HepG2 (cell line): ENCODE measurements around the gene PLD1. TPM values are rescaled to one million over a fixed set of nuclear protein-coding genes. Genes with fewer than 3 reads are reported as not detected.

ENCODE experiments used
- ATAC-seq: fragments of 200-7000 bp; cut with Tn5 transposase; 3 replicates; pipeline ENCODE4 v1.9.1; 2020; ENCODE audit warnings: mild to moderate bottlenecking, moderate library complexity
- BruUV-seq: library from RNA; stranded (reverse); fragments of 400-500 nt; replicated peaks from 2 replicates; lab custom pipeline; 2021; lab: Mats Ljungman, UMichigan
- CTCF ChIA-PET: fragments of 300-600 bp; formaldehyde crosslinking; extraction: SDS; loops from one replicate; lab custom pipeline; 2021; ENCODE audit warnings: low total read pairs, inconsistent platforms, low intra/inter-chr PET ratio; lab: Yijun Ruan, JAX
- POLR2A ChIA-PET: fragments of 350-600 bp; sonication (Branson Sonifier 250); formaldehyde crosslinking; loops from one replicate; lab custom pipeline; 2020; ENCODE audit warnings: antibody characterized with exemption, inconsistent platforms; lab: Yijun Ruan, JAX
- DNase-seq: peaks from one replicate; pipeline ENCODE4 v3.0.0-alpha.2; 2015; ENCODE audit warnings: low spot score
- FAIRE-seq: peaks from 3 replicates; lab custom pipeline; 2011; peaks lifted over from hg19 to GRCh38; lab: Jason Lieb, UNC
- H2AFZ ChIP-seq: one replicate; pipeline ENCODE4 v1.6.1; 2011; ENCODE audit warnings: low read length, inconsistent platforms
- H3K27ac ChIP-seq: fragments of 300-600 bp; 3 replicates; pipeline ENCODE4 v1.8.0; 2011; ENCODE audit warnings: mixed run types, mild to moderate bottlenecking, mixed read lengths, low read length, inconsistent platforms; ENCODE audit not compliant: insufficient read depth; ENCODE audit errors: extremely low read length
- H3K27me3 ChIP-seq, 2 experiments: fragments of 200-600 bp in 1 of 2; 2 replicates in 1 of 2; 3 replicates in 1 of 2; pipeline versions ENCODE4 v1.6.0 to v1.8.0; 2011; ENCODE audit warnings: low read length in 2 of 2, mild to moderate bottlenecking in 2 of 2, moderate library complexity in 2 of 2, inconsistent platforms in 1 of 2; ENCODE audit not compliant: insufficient read depth in 2 of 2, control insufficient read depth in 1 of 2
- H3K36me3 ChIP-seq, 2 experiments: fragments of 200-600 bp in 1 of 2; replicated peaks in 1 of 2; 2 replicates in 1 of 2; 3 replicates in 1 of 2; pipeline versions ENCODE4 v1.5.1 to v1.8.0; 2011; ENCODE audit warnings: low read length in 2 of 2, inconsistent platforms in 1 of 2; ENCODE audit not compliant: insufficient read depth in 2 of 2, control insufficient read depth in 1 of 2
- H3K4me1 ChIP-seq: 2 replicates; pipeline ENCODE4 v1.5.1; 2012; ENCODE audit warnings: low read length, inconsistent platforms; ENCODE audit not compliant: insufficient read depth
- H3K4me2 ChIP-seq: 2 replicates; pipeline ENCODE4 v1.6.0; 2011; ENCODE audit warnings: low read depth, low read length, inconsistent platforms
- H3K4me3 ChIP-seq, 3 experiments: fragments of 200-600 bp in 1 of 3; sonication (generic), shearing (Covaris generic) in 1 of 3; replicated peaks in 1 of 3; 2 replicates each; pipeline ENCODE4 v1.5.1; 2011 to 2016; ENCODE audit warnings: low read length in 3 of 3, inconsistent platforms in 2 of 3, low read depth in 2 of 3, mild to moderate bottlenecking in 2 of 3, control low read depth in 1 of 3, mixed read lengths in 1 of 3; ENCODE audit not compliant: insufficient read depth in 1 of 3
- H3K79me2 ChIP-seq: one replicate; pipeline ENCODE4 v1.6.1; 2011; ENCODE audit warnings: low read length, inconsistent platforms; ENCODE audit not compliant: insufficient read depth
- H3K9ac ChIP-seq: 2 replicates; pipeline ENCODE4 v1.6.0; 2011; ENCODE audit warnings: mild to moderate bottlenecking, low read depth, low read length, inconsistent platforms; ENCODE audit not compliant: insufficient read depth
- H3K9me3 ChIP-seq: 2 replicates; pipeline ENCODE4 v1.5.1; 2012; ENCODE audit warnings: mild to moderate bottlenecking, low read length
- H4K20me1 ChIP-seq: 2 replicates; pipeline ENCODE4 v1.6.0; 2011; ENCODE audit warnings: inconsistent platforms, mild to moderate bottlenecking, low read length, moderate library complexity; ENCODE audit not compliant: insufficient read depth
- DNMT1 ChIP-seq: sonication (generic); formaldehyde crosslinking; IDR thresholded peaks from 2 replicates; pipeline ENCODE4 v1.5.1; 2020; ENCODE audit warnings: mild to moderate bottlenecking, missing genetic modification reagents
- GPN1 ChIP-seq: sonication (generic); formaldehyde crosslinking; IDR thresholded peaks from 2 replicates; pipeline ENCODE4 v1.5.1; 2020; ENCODE audit warnings: missing genetic modification reagents, borderline replicate concordance
- HDAC1 ChIP-seq: sonication (generic); formaldehyde crosslinking; IDR thresholded peaks from 2 replicates; pipeline ENCODE4 v1.5.1; 2020; ENCODE audit warnings: mild to moderate bottlenecking, missing genetic modification reagents
- NFATC3 ChIP-seq: sonication (generic); formaldehyde crosslinking; IDR thresholded peaks from 2 replicates; pipeline ENCODE4 v1.5.1; 2020; ENCODE audit warnings: mild to moderate bottlenecking, missing genetic modification reagents
- RELA ChIP-seq: sonication (generic); formaldehyde crosslinking; IDR thresholded peaks from 2 replicates; pipeline ENCODE4 v1.4.0; 2020; ENCODE audit warnings: missing genetic modification reagents
- SOX6 ChIP-seq, 2 experiments: fragments of 450-650 bp in 1 of 2; sonication (generic) in 1 of 2; formaldehyde crosslinking in 1 of 2; IDR thresholded peaks; 2 replicates each; pipeline versions ENCODE4 v1.4.0 to v1.6.1; 2017 to 2020; ENCODE audit warnings: antibody characterized with exemption in 1 of 2, mild to moderate bottlenecking in 1 of 2, missing genetic modification reagents in 1 of 2
- STAT5B ChIP-seq: sonication (generic); formaldehyde crosslinking; IDR thresholded peaks from 2 replicates; pipeline ENCODE4 v1.4.0; 2020; ENCODE audit warnings: missing genetic modification reagents
- U2AF1 ChIP-seq: fragments of 200-400 bp; formaldehyde crosslinking; optimal IDR thresholded peaks from 2 replicates; pipeline ENCODE3; 2017; ENCODE audit warnings: mild to moderate bottlenecking, low read depth, low read length
- ZFAT ChIP-seq: sonication (generic); formaldehyde crosslinking; conservative IDR thresholded peaks from 2 replicates; pipeline ENCODE4 v1.8.1; 2023; ENCODE audit warnings: missing genetic modification reagents, inconsistent platforms
- ZNF20 ChIP-seq: sonication (generic); formaldehyde crosslinking; IDR thresholded peaks from 2 replicates; pipeline ENCODE4 v1.4.0; 2020; ENCODE audit warnings: mild to moderate bottlenecking, moderate library complexity, missing genetic modification reagents
- ZNF33B ChIP-seq: sonication (generic); formaldehyde crosslinking; IDR thresholded peaks from 2 replicates; pipeline ENCODE4 v1.5.1; 2020; ENCODE audit warnings: mild to moderate bottlenecking, missing genetic modification reagents
- ZNF510 ChIP-seq: sonication (generic); formaldehyde crosslinking; IDR thresholded peaks from 2 replicates; pipeline ENCODE4 v1.4.0; 2020; ENCODE audit warnings: low read depth, mild to moderate bottlenecking, missing genetic modification reagents
- ZNF776 ChIP-seq: sonication (generic); formaldehyde crosslinking; IDR thresholded peaks from 2 replicates; pipeline ENCODE4 v1.4.0; 2020; ENCODE audit warnings: mild to moderate bottlenecking, missing genetic modification reagents
- ZNF83 ChIP-seq: sonication (generic); formaldehyde crosslinking; IDR thresholded peaks from 2 replicates; pipeline ENCODE4 v1.4.0; 2020; ENCODE audit warnings: missing genetic modification reagents, mild to moderate bottlenecking, borderline replicate concordance
- WGBS: methylation state at CpG from one replicate; pipeline ENCODE4 v1.1.6; 2017; ENCODE audit warnings: low lambda C conversion rate; 5-methylcytosine and 5-hydroxymethylcytosine counted together
- in situ Hi-C: cut with HindIII; loops from 2 replicates; pipeline ENCODE4 v1.10.0; 2017; ENCODE audit warnings: low pct_unique_long_range_greater_than_20kb; ENCODE audit not compliant: extremely low pct_ligation_motif_present
- intact Hi-C: fragments of 100-400 bp; cut with micrococcal nuclease; formaldehyde crosslinking; loops from one replicate; pipeline ENCODE4 v1.10.0; 2022; ENCODE audit not compliant: unreplicated experiment
- polyA plus RNA-seq, 8 experiments: library from polyadenylated mRNA; depleted of rRNA in 3 of 8; stranded (reverse) in 7 of 8; unstranded in 1 of 8; fragments of >200 nt; fragmentation: Illumina TruSeq in 4 of 8; extraction: Trizol in 4 of 8; gene quantifications; 2 replicates each; pipeline versions ENCODE4 v1.2.1 to v1.2.3, GENCODE V29; 2011 to 2016; ENCODE audit warnings: low read depth in 4 of 8, missing spikeins in 1 of 8, mixed read lengths in 1 of 8; ENCODE audit not compliant: insufficient read depth in 1 of 8
- total RNA-seq, 5 experiments: library from RNA; depleted of rRNA; stranded (reverse); fragments of >200 nt; fragmentation: Illumina TruSeq; extraction: Trizol; gene quantifications; 2 replicates each; pipeline ENCODE4 v1.2.3, GENCODE V29; 2016; ENCODE audit warnings: low read depth in 1 of 5
- TF ChIP-seq, protein P1 (sequence below): sonication (generic); formaldehyde crosslinking; IDR thresholded peaks from 2 replicates; pipeline ENCODE4 v1.5.1; 2020; ENCODE audit warnings: missing genetic modification reagents, mild to moderate bottlenecking, borderline replicate concordance
- TF ChIP-seq, protein P2 (sequence below): sonication (generic); formaldehyde crosslinking; IDR thresholded peaks from 2 replicates; pipeline ENCODE4 v1.4.0; 2020; ENCODE audit warnings: mild to moderate bottlenecking, missing genetic modification reagents
- TF ChIP-seq, protein P3 (sequence below): sonication (generic); formaldehyde crosslinking; IDR thresholded peaks from 2 replicates; pipeline ENCODE4 v1.8.0; 2022; ENCODE audit warnings: mild to moderate bottlenecking, missing genetic modification reagents, borderline replicate concordance
- TF ChIP-seq, protein P4 (sequence below): sonication (generic); formaldehyde crosslinking; IDR thresholded peaks from 2 replicates; pipeline ENCODE4 v1.5.0; 2020; ENCODE audit warnings: mild to moderate bottlenecking, missing genetic modification reagents, moderate library complexity

The PLD1 gene
- total and polyA plus RNA-seq, 2 of the 13 experiments (the other 11 are each of a cell fraction or from before 2014, with no cell fraction given), result 27.1 to 59.4 TPM

DNA sequence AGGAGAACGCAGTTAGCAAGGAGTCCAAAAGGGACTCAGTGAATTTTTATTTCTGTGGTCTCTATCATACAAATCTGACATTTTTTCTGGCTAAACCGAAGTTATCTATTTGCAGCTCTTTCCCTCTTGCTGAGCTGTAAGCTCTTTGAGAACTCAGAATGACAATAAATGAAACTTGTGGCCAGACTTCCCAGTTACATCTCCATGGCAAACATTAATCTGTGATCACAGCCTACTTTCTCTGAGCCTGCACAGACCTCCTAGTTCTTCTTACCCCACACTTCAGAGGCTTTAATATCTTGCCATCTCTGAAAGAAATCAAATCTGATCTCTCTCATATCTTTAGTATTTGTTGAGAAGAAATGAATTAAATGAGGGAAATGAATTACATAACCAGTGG is 58.0 kb downstream of the PLD1 start:
- WGBS, result 100% methylated on average over 2 of the region's 2 CpGs
- POLR2A ChIA-PET, result no interaction called here

More for the DNA sequence above, 58.0 kb downstream of the PLD1 start:
- no peak overlapping the region for H3K27ac ChIP-seq
- H3K27me3 ChIP-seq, result no peaks in the 10 kb centered on the region
- H3K36me3 ChIP-seq, result peaks cover 0 to 7% of the 10 kb centered on the region in 2 experiments; a peak in 1 of 5 replicates
- no peak overlapping the region for H3K9ac ChIP-seq
- FAIRE-seq (no peak), ATAC-seq (no peak), DNase-seq (no peak)
- H3K4me1 ChIP-seq, result peaks cover 14% of the 10 kb centered on the region; the same call in 1 of the 2 replicates
- no peak overlapping the region for H2AFZ ChIP-seq
- H3K4me2 ChIP-seq, result no peak overlapping the region
- CTCF ChIA-PET, result no interaction called here
- intact Hi-C loops (no loop called here), in situ Hi-C loops (no loop called here)
- H3K4me3 ChIP-seq, result no peak overlapping the region
- no TSS peak for BruUV-seq
- no peaks in the 10 kb centered on the region for H3K9me3 ChIP-seq
- peaks cover 74% of the 10 kb centered on the region for H4K20me1 ChIP-seq
- peaks cover 95% of the 10 kb centered on the region for H3K79me2 ChIP-seq
- TF ChIP-seq, protein P1, sequence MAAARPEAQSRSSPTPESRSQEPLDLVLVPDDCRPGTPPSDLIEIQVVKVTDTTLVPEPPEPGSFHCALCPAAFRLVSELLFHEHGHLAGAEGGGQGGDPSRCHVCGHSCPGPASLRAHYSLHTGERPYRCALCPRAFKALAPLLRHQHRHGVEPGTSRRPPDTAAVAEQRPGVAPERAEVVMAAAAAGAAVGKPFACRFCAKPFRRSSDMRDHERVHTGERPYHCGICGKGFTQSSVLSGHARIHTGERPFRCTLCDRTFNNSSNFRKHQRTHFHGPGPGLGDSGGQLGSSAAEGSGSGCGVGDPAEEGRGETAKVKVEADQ (CRISPR knock-in tag), result no peak
- TF ChIP-seq, protein P2, sequence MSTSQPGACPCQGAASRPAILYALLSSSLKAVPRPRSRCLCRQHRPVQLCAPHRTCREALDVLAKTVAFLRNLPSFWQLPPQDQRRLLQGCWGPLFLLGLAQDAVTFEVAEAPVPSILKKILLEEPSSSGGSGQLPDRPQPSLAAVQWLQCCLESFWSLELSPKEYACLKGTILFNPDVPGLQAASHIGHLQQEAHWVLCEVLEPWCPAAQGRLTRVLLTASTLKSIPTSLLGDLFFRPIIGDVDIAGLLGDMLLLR (CRISPR knock-in tag), result no peak
- TF ChIP-seq STAT5B (CRISPR knock-in tag), result no peak
- TF ChIP-seq, protein P3, sequence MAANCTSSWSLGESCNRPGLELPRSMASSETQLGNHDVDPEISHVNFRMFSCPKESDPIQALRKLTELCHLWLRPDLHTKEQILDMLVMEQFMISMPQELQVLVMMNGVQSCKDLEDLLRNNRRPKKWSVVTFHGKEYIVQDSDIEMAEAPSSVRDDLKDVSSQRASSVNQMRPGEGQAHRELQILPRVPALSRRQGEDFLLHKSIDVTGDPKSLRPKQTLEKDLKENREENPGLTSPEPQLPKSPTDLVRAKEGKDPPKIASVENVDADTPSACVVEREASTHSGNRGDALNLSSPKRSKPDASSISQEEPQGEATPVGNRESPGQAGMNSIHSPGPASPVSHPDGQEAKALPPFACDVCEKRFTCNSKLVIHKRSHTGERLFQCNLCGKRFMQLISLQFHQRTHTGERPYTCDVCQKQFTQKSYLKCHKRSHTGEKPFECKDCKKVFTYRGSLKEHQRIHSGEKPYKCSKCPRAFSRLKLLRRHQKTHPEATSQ (CRISPR knock-in tag), result no peak
- TF ChIP-seq ZNF776, result no peak
- no peak for TF ChIP-seq HDAC1
- no peak for TF ChIP-seq RELA (CRISPR knock-in tag)
- no peak for TF ChIP-seq ZNF510
- no peak for TF ChIP-seq ZFAT (CRISPR knock-in tag)
- no peak for TF ChIP-seq DNMT1 (CRISPR knock-in tag)
- no peak for TF ChIP-seq ZNF20 (CRISPR knock-in tag)
- no peak for TF ChIP-seq SOX6 (IDR thresholded peaks at IDR 0.05)
- TF ChIP-seq SOX6 (CRISPR knock-in tag; IDR thresholded peaks at IDR 0.05), result no peak
- TF ChIP-seq, protein P4, sequence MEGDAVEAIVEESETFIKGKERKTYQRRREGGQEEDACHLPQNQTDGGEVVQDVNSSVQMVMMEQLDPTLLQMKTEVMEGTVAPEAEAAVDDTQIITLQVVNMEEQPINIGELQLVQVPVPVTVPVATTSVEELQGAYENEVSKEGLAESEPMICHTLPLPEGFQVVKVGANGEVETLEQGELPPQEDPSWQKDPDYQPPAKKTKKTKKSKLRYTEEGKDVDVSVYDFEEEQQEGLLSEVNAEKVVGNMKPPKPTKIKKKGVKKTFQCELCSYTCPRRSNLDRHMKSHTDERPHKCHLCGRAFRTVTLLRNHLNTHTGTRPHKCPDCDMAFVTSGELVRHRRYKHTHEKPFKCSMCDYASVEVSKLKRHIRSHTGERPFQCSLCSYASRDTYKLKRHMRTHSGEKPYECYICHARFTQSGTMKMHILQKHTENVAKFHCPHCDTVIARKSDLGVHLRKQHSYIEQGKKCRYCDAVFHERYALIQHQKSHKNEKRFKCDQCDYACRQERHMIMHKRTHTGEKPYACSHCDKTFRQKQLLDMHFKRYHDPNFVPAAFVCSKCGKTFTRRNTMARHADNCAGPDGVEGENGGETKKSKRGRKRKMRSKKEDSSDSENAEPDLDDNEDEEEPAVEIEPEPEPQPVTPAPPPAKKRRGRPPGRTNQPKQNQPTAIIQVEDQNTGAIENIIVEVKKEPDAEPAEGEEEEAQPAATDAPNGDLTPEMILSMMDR (CRISPR knock-in tag), result no peak
- TF ChIP-seq U2AF1, result no peak
- no peak for TF ChIP-seq ZNF83
- TF ChIP-seq GPN1, result no peak
- no peak for TF ChIP-seq NFATC3 (CRISPR knock-in tag)
- no peak for TF ChIP-seq ZNF33B
